ENCODE results near the gene DTNA.

The DTNA gene

DNA sequence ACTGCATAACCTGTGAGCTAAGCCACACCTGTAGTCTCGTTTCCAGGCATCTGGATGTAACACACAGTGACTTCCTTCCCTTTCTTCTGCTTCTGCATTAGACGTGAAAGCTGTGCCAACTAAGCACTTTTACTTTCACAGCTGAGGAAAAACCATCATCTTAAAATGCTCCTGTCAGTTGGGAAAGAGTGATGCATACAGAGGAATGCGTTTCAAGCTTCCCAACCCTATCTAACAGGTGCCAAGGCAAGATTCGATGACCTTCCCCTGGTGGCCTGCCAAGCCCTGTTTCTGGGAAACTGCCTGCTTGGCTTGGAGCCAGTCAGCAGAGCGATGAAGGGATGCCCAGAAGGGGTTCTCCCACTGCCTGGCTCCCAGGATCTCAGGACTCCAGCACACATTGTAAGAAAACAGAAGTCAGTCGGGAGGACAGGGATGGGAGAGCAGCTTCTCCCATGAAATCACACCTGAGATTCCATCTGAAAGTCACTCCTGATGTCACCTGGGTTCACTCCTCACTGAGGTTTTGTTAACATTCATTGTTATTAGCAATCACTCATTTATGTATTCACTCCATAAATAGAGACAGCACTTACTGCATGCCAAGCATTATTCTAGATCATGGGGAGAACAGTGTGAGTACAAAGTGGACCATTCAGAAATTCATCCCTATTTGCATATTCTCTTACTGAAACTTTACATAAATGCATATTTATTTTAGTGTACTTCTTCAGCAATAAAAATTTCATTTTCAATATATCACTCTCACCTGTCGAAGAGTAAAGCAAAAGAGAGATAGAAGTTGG is 64.1 kb downstream of the DTNA start:
- DNase-seq = peak; percentile 90

DNA sequence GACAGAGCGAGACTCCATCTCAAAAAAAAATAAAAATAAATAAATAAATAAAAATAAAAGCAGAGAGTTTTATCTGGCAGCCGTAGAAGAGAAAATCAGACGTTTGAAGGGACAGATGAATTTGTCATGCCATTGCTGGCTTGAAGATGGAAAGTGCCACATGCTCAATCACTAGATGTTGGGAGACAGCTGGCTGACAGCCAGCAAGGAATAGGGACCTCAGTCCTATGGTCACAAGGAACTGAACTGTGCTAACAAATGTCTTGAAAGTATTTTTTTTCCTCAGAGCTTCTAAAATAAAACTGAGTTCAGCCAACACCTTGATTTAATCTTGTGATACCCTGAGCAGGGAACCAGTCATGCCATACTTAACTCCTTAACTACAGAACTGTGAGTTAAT is 65.4 kb downstream of the DTNA start:
- DNase-seq = no peak

GRCh38 chr18:34779112-34779511 is 69.0 kb downstream of the DTNA start:
- DNase-seq = no peak

- DNase-seq = no peak
Observed at GRCh38 chr18:34780856-34781255, 70.8 kb downstream of the DTNA start.

GRCh38 chr18:34783501-34783900 is 73.4 kb downstream of the DTNA start:
- DNase-seq = no peak

DNA sequence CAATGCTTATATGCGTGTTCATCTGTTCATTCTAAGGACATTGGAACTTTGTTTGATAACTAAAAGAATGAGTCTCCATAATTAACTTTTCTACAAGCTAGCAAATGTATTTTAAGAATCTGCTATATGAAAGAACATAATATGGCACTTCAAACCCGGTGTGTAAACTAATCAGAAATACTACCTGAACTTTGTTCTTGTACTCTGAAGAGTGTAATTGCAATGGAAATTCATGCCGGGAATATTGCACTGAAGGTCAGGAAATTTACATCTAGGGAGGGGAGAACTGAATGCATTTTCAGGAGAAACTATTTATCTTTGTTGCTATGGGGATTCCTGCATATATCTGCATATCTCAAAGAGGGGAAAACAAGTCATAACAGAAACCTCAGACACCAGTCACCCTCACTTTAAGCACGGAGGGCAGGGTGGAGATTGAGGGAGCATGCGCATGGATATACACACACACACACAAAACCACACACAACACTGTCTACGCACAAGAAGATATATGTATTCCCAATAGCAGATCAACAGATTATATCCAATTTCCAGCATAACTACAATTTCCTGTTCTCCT is 76.2 kb downstream of the DTNA start:
- no peak for DNase-seq

DNA sequence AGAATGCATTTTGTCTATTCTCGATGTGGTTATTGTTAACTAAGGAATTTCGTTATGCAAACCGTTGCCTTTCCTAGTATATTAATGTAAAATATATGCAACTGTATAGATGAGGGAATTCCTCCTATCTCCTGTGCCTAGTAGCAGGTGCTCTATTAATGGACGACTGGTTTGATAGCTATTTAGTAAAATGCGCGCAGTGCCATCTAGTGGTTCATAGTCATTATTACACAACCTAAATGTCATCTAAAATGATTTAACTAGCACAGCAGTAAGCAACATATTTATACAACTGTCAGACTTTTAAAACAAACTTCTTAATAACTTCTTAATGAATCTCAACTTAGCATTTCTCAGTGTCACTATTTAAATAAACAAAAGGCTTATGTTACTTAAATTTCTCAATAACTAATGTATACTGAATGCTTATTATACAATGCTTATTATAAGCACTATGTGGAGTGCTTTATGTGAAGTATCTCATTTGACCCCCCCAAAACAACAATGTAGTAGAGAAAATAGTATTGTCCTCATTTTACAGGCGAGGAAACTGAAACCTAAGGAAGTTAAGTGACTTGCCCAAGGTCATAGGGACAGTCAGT is 77.9 kb downstream of the DTNA start:
- peak; percentile 3 for DNase-seq

GRCh38 chr18:34789768-34790344 is 79.8 kb downstream of the DTNA start:
- DNase-seq = no peak

DNA sequence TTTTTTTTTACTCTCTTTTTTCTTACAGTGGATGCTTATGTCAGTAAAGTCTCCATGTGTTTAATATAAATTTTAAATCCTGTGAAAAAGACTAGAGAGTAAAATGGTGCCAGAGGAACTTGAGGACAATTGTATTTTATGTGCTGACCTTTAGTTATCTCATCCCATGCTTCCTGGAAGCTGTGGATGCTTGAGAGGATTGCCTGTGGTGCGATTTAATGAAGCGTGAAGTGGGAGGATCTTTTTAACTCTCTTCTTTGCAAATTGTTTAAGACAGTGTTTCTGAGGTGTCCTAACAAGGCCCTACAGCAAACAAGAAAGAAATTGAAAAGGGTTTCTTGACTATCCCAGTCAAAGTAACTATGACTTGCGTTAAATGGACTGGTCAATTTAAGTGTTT is 84.2 kb downstream of the DTNA start:
- DNase-seq = no peak

DNA sequence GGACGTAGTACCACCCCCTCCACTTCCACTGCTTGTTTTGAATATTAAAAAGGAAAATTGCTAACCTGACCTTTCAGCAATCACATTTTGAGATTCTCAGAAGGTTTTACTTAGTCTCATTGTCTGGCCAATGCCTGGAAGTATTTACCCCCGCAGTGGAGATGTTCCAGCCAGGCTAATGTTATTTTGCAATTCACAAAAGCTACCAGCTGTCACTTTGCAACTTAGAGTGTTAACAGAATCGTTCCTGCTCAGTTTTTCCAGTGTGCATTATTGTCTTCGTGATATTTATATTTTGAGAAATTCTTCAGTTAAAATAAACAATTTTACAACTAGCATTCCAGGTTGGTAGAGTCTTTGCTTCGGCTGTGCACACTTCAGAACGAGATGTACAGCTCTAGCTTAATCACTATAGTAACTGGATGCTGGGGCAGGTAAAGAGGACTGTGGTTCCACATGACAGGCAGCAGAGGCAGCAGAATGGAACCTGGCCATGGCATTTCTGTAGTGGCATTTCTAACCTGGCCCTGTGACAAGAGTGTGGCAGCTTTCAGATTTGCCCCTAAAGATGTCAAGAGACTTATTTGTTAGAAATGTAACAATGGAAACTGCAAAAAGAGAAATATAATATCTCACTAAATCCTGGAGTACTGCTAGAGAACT is 85.1 kb downstream of the DTNA start:
- peak; percentile 4 for DNase-seq

- DNase-seq = no peak
Observed at GRCh38 chr18:34796035-34796657, 86.0 kb downstream of the DTNA start.

DNA sequence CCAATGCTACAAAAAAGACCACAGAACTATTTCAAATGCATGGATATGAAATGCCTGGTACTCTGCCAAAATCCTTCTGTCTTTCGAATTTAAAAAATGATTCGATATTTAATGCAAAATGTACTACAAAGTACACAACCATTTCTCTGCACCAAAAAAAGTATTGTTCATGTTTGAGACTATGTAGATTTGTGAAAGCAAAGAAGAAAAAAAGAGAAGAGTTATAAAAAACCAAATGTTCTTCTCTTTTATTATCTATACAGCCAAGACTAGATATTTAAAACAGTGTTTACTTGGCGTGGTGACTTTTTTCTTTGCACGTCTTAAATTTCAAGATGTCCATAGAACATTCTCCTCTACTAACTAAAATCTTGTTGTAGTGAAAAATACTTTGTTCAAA is 89.2 kb downstream of the DTNA start:
- no peak for DNase-seq

DNA sequence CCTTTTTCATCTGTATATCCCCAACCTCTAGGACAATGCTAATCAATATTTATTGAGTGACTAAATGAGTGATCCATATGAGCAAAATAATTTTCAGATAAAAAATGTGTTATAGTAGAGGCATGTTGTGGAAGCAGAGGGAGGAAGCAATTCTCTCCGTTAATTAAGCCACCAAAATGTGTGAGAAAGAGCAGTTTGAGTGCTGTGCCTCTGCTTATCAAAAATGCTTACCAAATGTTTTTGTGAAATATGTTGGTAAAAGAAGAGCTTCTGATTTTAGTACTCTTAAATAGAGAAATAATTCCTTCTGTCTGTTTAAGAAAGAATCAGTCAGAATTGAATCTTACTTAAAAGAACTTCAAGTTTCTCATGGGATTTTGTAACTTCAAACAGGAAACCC is 90.3 kb downstream of the DTNA start:
- DNase-seq = no peak

GRCh38 chr18:34801774-34802173 is 91.7 kb downstream of the DTNA start:
- no peak for DNase-seq

DNA sequence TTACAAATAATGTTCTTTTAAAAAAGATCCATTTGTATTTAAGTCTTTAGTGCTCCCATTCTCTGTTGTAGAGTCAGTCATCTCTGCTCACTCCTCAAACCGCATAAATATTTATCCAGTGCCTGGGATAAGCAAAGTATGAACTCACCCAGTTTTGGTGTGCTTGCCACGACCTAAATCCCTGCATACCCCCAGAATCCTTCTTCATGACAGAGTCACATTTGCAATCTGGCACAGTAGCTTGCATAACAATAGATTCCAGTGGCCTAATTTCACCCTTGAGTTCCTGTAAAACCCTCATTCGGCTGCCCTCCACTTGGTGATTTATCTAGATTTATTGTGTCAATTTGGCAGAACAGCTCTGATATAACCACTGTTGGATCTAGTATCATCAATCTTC is 92.9 kb downstream of the DTNA start:
- DNase-seq = no peak

GRCh38 chr18:34803877-34804400 is 93.8 kb downstream of the DTNA start:
- DNase-seq = no peak

DNA sequence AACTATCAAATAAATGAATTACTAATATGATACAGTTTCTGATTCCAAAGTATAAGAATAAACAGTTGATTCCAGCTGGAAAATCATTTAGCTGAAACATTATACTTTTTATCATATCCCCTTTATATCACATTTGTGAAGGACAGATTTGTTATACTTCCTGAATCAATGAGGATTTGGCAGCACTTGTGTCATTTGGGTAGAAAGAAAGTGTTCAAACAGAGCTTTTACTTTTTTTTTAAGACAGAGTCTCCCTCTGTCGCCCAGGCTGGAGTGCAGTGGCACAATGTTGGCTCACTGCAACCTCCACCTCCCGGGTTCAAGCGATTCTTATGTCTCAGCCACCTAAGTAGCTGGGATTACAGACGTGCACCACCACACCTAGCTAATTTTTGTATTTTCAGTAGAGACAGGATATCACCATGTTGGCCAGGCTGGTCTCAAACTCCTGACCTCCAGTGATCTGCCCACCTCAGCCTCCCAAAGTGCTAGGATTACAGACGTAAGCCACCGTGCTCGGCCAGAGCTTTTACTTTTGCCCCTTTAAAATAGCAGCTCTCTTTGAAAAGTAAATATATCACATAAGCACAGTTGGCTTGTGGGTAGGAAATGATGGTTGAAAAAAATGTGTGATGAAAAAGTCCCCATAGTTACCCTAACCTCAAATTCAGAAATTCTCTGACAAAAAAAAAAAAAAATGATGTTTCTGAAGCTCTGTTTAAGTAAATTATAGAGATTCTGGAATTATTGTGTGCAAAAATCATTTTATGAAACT is 95.2 kb downstream of the DTNA start:
- no peak for DNase-seq

DNA sequence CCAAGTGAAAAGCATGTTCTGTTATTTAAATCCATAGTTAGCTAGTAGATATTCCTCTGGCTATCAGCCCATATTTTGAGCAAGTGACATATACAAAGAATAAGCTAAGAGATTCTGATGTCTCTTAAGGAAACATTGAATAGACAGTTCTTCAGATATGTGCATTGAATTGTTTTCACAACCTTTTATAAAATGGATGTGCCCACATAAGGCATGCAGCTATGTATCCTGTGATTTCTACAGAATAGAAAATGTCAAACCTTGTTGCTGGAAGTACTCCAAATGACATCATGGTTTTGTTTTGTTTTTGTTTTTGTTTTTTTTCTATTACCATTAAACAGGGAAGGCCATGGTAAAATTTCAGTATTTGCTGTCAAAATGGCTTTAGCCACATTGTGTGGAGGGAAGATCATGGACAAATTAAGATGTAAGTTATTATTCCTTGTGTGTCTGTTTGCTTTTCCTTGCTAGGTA is 95.8 kb downstream of the DTNA start:
- no peak for DNase-seq

GRCh38 chr18:34806527-34806926 is 96.4 kb downstream of the DTNA start:
- DNase-seq = no peak

DNA sequence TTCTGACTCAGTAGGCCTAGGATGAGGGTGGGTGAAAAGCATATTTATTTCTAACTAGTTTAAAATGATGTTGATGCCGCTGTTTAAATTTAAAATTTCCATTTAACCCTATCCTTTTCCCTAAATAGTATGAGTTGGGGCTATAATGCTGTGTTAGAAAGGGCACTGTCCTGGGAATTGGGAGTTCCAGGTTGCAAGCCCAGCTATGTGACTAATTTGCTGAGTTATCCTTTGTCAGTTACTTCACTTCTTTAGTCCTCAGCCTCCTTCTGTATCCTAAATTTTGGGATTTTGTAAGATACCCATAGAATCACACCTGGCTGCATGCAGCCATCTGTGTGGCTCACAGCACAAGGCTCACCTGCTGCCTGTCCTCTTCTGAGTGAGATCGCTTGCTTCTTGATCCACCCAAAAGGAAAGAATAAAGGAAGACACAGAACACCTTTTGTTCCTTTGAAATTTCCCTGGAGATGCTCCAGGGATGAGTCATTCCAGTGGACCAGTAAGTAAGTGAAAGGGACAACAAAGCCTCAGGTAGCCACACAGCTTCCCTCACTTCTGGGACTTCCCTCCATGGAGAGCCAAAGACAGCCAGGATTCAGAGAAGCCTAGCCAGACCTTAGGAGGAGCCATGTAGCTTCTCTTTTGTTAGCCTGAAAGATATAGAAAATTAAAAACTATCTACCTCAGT is 97.2 kb downstream of the DTNA start:
- no peak for DNase-seq

DNA sequence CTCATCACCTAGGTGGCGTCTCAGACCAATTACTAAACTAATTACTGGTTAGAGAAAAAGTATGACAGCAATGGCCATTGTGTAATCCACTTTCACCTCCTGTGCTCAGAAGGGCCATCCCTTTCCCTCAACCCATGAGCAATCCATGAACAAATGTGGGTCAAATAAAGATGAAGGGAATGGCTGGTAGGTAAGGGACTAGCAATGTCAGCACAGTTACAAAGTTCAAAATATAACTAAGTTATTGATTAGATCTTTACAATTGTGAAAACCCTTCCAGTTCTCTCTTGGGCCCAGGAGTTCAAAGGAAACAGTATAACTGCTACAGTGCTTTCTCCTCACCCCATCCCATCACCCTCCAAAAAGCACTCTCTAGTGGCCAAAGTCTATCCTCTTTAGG is 98.3 kb downstream of the DTNA start:
- DNase-seq = no peak

Measured in DMS79 (cell line).